DMS114 treated with DMSO at 0.1 percent for 48 hours (cell line): ENCODE data around the gene DGLUCY.
"Not testable (repeated sequence)": the region's sequence is repeated elsewhere in the genome, so short reads cannot be mapped to it uniquely, and the experiment has no call there.

Source experiments
- DNase-seq: peaks from one replicate; lab custom pipeline; 2025; ENCODE audit not compliant: unreplicated experiment; lab: John Stamatoyannopoulos, UW

Gene DGLUCY

DNA sequence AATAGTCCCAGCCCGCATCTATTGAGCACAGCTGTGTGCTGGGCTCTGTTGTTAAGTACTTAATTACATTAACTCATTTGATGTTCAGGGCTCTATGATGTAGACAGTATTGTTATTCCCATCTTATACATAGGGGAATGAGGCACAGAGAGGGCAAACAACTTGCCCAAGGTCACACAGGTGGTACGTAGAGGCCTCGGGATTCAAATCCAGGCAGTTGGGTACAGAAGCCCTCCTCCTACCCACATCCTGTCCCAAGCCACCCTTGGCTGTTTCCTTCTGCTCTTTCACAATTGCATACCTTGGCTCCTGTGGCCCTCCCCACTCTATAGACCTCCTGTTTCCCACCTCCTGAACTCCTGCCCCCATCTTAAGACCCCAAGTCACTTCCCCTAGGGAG, 140.6 kb downstream of the DGLUCY start:
- DNase-seq = no peak

DNA sequence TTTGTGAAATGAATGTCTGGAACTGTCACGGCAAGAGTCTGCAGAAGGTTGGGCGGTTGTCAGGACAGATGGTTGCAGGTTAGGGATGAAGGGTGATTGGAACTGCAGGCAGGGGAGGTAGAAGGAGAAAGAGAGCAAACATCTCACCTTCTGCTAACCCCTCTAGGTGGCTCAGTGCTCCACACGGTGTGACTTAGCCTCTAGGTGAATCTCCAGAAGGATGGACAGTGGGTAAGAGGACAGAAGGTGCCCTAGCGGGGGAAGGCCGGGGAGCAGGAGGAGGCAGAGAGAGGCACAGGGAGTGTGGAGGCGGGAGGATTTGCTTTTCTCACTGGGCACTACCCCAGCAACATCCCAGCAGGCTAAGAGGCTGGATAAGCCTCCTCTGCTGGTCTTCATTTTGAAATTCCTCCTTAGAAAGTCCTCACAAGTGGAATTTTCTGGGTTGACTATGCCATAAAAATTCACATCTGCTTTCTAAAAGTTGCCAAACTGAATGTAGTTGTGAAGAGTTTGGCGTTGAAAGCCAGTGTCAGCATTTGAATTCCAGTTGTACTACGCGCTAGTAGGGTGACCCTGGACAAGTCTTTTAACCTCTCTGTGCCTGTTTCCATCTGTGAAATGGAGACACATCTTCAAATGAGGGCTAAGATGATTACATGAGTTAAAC, 141.3 kb downstream of the DGLUCY start:
- no peak for DNase-seq

DNA sequence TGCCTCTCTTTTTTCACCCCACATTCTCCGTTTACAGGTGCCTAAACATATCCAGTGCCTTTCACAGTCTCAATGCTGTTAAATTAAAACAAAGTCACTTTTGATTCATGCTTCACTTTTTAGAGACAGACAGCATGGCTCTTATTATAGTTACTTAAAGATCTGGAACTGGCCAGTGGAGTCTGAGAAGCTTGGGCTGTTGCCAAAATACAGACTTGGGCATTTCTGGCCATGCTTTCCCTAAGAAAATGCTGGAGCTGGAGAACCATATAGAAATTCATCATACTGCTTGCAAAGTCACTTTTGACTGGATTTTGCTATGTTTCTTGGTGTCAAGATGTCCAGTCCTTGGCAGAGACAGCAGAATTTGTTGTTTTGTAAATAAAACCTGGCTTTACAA, 142.8 kb downstream of the DGLUCY start:
- DNase-seq = no peak

DNA sequence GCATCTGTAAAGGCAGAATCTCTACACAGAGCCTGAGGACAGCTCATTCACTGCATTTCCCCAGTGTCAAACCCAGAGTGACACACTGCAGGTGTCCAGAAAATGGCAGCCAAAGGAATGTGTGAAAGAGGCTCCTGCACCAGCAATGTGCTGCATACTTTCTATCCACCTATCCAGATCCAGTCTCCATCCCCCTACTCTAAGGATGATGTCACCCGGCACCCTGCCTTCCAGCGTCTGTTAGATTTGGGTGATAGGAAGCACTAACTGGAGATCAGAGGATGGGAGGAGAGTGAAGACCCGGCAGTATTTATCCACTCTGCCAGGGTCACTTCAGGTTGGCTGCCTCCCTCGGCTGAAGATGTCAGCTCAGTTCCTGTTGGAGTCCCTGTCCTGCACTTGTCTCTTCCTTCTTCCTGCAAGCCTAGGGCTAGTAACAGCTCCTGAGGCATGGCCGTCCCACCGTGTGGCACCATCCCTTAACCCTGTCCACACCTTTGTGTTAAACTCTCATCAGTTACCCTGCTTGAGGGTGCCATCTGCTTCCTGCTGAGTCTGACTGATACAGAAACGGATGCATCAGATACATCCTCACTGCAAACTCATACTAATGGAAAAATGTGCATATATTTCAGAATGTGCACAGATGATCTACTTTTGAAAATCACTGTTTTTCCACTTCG, 143.6 kb downstream of the DGLUCY start:
- no peak for DNase-seq

DNA sequence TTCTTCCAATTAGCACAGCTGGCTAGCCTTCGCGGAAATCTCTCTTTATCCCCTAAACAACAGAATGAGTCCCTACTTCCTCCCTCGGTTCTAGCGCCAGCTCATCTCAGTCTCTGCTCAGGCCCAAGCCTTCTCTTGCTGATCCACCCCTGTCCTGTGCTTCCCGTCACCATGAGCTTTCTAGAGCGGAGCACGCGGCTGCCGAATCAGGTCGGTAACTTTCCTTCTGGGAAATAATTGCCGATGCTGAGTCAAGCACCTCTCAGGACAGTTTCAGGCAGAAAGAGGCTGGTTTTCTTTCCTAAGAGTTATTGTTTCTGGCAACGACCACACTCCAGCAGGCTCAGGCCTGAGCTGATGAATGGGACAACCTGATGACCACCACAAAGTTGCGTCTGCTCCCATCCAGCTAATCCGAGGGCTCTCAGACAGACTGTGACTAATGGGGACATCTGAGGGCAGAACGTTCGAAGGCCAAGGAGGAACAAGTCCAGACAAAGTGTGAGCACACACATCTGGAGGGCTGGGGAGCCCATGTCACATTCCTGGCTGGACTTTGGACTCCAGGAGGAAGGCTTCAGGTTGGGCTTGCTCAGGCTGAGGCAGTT, 144.2 kb downstream of the DGLUCY start:
- DNase-seq = no peak

DNA sequence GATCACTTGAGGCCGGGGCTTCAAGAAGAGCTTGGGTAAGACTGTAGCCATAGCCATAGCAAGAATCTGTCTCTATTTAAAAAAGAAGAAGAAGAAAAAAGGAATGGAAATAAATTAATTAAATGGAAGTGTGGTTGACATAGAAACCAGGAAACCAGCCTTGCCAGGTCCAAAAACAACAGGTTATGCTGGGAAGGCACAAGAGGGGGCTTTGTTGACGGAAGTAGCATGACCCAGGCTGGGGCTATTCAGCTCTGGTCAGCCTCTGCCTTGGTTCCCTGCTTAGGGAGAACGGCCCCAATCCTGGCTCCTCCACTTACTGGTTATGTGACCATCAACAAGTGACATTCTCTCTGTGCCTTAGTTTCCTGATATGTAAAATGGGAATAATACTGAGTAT, 145.0 kb downstream of the DGLUCY start:
- no peak for DNase-seq

DNA sequence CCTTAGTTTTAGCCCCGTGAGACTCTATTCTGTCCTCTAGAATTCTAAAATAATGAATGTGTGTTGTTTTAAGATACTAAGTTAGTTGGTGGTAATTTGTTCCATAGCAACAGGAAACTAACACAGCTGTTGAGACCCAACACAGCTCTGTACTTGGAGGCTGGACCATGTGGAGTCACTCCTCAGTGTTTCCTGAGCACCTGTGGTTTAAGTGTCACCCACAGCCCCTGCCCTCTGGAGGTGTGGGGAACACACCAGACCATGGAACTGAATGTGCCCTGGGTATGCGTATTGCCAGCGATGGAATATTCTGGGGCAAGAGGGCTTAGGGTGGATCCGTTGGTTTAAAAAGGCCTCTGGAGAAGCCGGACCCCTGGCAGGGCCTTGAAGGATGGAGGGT, 147.2 kb downstream of the DGLUCY start:
- DNase-seq = no peak

DNA sequence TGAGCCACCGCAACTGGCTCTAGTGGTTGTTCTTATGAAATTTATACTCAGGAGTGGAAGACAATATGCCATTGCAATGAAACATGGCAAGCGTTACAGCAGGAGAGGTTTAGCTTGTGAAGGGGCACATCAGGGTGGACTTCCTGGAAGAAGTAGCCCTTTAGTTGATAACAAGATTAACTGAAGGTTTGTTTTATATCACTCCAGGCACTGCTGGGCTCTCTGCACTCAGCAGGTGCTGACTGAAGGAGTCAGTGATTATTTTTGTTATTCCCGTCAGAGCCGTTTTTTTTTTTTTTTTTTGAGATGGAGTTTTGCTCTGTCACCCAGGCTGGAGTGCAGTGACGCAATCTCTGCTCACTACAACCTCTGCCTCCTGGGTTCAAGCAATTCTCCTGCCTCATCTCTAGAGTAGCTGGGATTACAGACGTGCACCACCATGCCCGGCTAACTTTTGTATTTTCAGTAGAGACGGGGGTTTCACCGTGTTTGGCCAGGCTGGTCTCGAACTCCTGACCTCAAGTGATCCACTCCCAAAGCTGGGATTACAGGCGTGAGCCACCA, 148.2 kb downstream of the DGLUCY start:
- DNase-seq = no peak

DNA sequence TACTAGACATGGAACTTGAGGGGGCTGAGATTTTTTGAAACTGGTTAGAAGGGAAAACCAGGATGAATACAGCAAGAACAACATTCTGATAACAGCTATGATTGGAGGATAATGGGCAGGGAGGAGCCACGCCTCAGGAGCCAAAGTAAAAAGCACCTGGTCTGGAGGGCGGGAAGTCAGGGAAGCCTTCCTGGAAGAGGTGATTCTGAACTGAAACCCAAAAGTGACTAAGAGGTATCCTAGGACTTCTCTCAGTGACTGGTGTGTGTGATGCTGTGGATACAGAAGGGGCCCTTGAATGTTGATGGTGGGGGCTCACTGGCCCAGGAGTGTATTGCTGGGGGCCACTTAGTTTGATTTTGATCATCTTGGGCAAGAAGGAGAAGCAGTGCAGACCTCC, 149.5 kb downstream of the DGLUCY start:
- no peak for DNase-seq

DNA sequence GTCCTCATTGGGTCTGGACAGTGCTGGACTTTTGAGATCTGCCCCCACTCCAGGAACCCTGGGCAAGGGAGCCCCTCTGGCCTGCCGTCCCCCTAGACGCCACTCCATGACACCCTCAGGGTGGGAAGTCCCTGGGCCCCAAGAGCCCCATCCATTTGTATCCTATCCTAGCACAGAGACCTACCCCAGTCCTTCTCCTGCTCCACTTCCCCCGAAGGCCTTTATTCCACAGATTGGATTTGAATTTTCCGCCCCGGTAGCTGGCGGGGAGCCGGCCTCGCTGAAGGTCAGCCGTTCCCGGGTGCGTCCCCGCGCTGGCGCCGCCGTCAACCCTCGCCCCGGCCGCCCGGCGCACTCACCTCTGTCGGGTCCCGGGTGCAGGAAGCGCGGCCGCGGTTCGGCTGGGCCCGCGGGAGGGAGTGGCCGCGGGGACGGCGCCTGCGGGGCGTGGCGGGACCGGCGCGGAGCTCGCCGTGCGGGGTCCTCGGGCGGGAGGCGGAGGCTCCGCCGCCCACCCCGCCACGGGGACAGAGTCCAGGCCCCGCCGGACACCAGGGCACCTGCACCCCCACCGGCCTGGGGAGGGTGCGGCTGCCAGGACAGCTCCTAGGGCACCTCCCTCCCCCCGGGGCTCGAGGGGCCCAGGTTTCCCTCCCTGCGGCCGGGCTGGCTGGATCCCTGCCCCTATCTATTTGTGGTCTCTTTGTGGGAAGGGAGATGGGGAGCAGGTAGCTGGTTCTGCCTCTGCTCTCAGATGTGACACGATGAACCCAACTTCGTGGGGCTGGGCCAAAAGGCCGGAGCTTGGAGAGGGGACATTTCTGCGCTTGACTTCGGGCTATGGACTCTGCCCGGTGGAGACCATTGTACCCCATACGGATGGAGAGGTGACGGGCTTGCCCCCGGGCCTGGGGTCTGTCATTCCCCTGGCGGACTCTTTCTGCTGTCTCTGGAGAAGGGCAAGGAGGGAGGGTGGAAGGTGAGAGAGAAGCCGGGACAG, 150.6 kb downstream of the DGLUCY start:
- DNase-seq = no peak

DNA sequence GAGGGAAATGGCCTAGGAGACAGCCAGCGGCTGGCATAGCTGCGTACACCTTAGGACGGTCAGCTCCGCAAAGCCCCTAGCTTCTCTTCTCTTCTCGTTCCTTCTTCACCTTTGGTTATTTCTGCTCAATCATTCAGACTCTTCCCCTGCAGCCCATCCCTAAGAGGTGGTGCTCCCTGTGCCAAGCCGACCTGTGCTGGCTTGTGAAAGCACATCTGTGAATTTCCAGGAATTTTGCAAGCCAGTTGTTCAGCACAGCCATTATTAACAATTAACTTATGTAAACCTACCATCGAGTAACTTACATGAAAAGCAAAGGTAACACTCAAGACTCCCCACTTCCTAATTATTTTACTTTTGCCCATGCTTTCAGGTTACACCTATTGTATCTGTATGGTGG, 151.5 kb downstream of the DGLUCY start:
- no peak for DNase-seq

DNA sequence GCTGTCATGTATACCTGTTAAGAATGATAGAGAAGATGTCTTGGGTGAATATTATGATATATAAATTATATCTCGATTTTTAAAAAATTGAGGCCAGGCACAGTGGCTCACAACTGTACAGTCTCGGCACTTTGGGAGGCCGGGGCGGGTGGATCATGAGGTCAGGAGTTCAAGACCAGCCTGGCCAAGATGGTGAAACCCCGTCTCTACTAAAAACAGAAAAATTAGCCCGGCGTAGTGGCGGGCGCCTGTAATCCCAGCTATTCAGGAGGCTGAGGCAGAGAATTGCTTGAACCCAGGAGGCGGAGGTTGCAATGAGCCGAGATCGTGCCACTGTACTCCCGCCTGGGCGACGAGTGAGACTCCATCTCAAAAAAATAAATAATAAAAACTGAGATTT, 152.4 kb downstream of the DGLUCY start:
- DNase-seq = not testable (repeated sequence)

DNA sequence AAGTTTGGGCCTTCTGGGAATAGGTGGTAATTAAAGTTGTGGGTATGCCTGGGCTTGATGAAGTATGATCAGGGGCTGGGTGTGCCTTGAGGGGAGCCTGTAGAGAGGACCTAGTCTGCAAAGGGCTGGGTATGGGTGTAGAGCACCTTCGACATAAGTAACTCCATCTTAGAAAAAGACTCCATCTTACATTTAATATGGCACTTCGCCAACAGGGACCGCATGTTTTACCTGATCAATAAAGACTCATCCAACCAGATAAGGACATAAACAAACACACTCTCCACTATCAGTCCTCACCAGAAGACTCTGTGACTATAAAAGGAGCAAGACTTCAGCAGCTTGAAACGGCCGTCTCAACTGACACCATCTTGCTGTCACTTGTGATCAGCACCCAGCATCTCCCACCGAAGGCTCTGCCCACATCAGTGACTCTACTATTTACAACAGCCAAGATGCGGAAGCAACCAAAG, 154.1 kb downstream of the DGLUCY start:
- DNase-seq = no peak

DNA sequence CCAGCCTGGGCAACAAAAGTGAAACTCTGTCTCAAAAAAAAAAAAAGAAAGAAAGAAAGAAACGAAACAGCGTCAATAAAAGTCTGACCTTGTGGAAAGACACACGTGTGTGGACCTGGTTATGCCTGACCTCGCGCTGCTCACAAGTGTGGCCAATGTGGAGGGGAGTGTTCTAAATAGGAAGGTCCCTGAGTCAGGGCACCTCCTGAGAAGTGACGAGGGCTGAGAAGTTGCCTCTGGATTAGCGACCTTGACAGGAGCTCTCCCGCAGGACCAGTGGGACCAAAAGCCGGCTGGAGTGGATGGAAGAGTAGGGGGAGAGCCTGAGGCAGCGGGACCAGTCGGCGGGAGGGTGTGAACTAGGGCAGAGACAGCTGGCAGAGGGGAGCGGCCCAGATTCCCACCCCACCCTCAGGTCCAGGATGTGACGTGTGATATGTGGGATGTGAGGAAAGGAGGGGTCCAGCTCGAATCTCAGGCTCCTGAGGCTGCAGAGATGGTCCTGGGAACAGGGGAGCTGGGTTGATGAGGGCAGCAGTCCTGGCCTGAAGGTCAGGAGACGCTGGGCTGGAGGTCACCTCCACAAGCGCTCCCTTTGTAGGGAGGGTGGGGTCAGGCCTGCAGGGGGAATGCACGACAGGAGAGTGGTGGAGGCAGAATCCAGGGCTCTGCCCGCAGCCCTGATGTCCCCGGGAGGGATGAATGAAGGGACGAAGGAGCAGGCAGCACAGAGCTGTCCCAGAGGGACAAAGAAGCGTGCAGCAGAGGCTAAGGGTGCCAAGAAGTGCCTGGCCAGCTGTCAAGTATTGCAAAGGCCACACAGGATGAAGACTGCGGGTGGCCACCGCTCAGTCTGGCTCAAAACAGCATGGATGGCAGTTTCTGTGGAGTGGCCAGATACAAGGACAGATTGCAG, 155.5 kb downstream of the DGLUCY start:
- DNase-seq = no peak

DNA sequence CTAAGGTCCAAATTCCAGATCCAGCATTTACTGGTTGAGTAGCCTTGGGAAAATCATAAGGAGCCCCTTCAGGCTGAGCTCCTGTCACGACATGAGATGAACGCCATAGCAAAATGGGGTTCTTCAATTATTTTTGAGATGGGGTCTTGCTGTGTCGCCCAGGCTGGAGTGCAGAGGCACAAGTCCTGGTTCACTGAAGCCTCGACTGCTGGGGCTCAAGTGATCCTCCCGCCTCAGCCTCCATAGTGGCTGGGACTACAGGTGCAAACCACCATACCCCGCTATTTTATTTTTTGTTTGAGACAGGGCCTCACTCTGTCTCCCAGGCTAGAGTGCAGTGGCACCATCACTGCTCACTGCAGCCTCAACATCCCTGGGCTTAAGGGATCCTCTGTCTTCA, 156.3 kb downstream of the DGLUCY start:
- no peak for DNase-seq

DNA sequence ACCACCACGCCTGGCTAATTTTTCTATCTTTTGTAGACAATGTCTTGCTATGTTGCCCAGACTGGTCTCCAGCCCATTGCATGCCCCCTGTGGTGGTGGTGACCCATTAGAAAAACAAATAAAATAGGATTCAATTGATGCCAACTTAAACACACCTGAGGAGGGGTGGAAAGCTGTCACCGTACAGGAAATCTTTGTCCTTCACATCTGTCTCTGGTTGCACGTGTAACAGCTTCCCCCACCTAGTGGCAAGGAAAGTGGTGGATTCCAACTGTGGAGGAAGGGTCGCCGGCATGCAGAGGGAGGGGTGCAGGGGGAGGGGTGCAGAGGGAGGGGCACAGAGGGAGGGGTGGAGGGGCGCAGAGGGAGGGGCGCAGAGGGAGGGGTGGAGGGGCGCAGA, 156.7 kb downstream of the DGLUCY start:
- no peak for DNase-seq

DNA sequence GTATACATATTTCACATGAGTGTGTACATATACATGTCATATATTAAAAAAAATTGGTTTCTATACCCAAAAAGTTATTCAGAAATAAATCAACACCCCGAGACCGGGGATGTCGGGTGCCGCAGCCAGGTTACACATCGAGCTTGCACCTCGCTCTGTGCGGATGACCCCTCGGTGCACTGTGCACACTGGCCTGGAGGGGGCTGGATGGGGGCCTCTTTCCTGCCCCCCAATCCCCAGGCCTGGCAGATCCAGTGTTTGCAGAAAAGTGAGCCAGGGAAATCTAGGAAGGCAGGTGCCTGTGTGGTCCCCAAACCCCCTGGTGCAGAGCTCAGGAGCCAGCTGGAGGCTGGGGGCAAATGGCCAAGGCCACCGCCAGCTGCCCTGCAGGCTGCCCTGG, 157.8 kb downstream of the DGLUCY start:
- no peak for DNase-seq

DNA sequence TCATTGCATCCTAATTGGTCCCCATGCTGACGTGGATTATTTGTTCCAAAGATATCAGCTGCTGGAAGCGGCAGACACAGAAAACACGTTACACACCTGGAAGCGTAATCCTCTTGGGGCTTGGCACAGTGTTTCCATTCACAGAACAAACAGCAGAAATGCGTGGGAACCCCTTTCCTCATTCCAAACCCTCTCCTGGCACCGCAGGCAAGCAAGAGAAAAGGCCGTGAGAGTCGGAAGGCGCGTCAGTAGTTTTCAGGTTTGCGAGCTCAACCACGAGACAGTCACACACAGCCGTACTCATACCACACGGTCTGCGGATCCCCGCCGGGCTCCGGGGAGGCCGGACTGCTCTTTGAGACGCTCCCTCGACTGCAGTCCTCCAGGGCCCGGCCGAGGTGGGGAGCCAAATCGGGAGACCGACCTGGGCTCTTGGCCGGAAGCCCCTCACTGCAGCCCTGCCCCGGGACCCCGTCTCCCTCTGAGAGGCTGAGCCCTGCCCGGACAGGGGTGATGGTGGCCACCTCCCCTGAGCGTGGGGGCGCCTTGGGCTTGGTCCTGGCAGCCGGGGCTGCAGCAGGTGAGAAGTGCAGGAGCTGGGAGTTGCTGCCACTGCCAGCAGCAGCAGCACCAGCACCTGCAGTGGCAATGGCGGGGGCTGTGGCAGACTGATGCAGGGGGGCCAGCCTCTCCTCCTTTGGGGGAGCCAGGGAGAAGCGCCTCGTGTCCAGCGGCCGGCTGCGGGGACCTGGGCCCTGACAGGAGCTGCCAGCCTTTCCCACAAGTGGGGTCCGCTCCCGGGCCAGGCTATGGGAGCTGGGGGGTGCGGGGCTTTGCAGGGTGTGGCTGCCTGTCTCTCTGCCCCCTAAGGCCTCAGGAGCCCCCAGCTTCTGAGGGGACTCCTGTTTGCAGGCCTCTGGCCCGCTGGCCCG, 158.7 kb downstream of the DGLUCY start:
- no peak for DNase-seq
